Hepatocyte (in vitro differentiated cells): ENCODE measurements around the gene CAST.

Source experiments
- CTCF ChIP-seq: fragments of 200-600 bp; sonication (generic); IDR thresholded peaks from 2 replicates; pipeline ENCODE4 v1.5.1; 2016; ENCODE audit warnings: antibody characterized with exemption, mild to moderate bottlenecking; ENCODE audit not compliant: poor library complexity
- EZH2 ChIP-seq: fragments of 200-600 bp; sonication (generic); IDR thresholded peaks from 2 replicates; pipeline ENCODE4 v1.6.1; 2016; ENCODE audit warnings: antibody characterized with exemption, mild to moderate bottlenecking, borderline replicate concordance

DNA sequence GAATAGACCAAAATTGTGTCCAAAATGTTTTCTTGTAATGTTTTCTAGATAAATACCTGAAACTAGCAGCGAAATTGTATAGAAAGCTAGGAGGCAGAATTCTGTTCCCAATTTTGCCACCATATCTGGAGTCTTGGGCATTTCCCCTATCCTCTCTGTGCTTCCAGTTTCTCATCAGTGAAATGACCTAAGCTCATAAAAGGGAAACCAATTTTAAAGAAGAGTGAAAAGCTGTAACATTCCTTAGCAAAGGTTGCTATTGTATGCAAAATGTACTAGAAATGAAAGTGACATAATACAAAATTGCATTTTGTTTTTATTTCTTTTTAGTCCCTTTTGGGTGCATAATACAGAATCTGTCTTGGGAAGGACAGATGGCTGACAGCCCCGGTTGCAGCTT is 36.8 kb upstream of the CAST start:
- no peak for TF ChIP-seq EZH2
- TF ChIP-seq CTCF, result no peak
